ENCODE data around the gene SCAMP3.

DNA sequence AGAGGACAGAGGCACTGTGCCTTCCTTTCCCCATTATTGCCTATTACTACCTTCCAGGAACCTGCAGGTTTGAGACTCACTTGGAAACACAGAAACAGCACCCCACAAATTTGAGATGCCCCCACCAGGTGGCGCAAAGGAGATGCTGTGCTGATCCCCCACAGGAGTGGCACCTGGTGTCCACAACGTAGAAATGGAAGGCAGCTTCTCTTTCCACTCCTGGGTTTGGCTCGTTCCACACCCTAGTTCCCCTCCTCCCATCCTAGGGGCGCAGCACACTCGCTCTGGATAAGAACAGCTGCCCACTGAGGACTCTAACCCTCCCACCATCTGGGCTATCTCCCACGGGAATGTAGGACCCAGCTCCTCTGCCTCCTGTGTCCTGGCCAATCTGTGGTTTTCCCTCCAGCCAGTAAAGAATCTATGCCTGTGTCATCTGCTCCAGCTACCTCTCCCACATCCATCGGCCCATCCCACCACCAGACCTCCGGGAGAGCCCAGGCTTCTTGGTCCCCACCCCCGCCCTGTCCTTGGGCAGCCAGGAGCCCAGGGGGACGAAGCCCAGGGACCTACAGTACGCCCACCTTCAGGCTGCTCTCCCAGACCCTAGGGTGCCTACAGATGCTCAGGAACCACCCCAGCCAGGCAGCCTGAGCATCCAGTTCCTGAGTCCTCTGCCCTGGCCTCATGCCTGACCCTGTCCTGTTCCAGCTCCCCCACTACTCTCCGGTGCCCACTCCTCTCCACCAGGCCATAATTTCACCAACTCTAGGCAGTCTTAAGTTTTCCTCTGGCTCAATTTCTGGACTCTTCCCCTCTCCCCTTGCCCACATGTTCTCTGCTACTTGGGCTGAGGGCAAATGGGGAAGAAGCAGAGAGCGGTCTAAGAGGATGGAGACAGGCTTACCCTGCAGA, 55.0 kb downstream of the SCAMP3 start:
- TF ChIP-seq, protein P1, sequence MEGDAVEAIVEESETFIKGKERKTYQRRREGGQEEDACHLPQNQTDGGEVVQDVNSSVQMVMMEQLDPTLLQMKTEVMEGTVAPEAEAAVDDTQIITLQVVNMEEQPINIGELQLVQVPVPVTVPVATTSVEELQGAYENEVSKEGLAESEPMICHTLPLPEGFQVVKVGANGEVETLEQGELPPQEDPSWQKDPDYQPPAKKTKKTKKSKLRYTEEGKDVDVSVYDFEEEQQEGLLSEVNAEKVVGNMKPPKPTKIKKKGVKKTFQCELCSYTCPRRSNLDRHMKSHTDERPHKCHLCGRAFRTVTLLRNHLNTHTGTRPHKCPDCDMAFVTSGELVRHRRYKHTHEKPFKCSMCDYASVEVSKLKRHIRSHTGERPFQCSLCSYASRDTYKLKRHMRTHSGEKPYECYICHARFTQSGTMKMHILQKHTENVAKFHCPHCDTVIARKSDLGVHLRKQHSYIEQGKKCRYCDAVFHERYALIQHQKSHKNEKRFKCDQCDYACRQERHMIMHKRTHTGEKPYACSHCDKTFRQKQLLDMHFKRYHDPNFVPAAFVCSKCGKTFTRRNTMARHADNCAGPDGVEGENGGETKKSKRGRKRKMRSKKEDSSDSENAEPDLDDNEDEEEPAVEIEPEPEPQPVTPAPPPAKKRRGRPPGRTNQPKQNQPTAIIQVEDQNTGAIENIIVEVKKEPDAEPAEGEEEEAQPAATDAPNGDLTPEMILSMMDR (IDR thresholded peaks at IDR 0.05; ENCODE audit: extremely low read depth in 1 of 2, insufficient read depth in 1 of 2, low read depth in 1 of 2, low read length in 2 of 2) = peak; percentile 83 to 84
- TF ChIP-seq MYC (IDR thresholded peaks at IDR 0.05; ENCODE audit: low read depth, low read length) = no peak
- TF ChIP-seq, protein P2, sequence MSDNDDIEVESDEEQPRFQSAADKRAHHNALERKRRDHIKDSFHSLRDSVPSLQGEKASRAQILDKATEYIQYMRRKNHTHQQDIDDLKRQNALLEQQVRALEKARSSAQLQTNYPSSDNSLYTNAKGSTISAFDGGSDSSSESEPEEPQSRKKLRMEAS (IDR thresholded peaks at IDR 0.05; ENCODE audit: insufficient read depth, insufficient read length) = no peak
- TF ChIP-seq POLR2A (IDR thresholded peaks at IDR 0.05; ENCODE audit: low read depth, low read length) = peak; percentile 42
- TF ChIP-seq POLR2AphosphoS5 (IDR thresholded peaks at IDR 0.05; ENCODE audit: insufficient read depth, low read depth, low read length) = no peak
- TF ChIP-seq EZH2 (IDR thresholded peaks at IDR 0.05; ENCODE audit: borderline replicate concordance, low read depth, low read length, severe bottlenecking) = no peak
- TF ChIP-seq JUN (IDR thresholded peaks at IDR 0.05; ENCODE audit: borderline replicate concordance, insufficient read depth, insufficient read length, low read depth) = no peak

Measured in endothelial cell of umbilical vein (primary cell).